Thyroid gland (tissue), 4 donors: ENCODE measurements around the gene MTHFSD. TPM values are rescaled to one million over a fixed set of nuclear protein-coding genes. Genes with fewer than 3 reads are reported as not detected.

Source experiments
- DNase-seq, 2 donors: peaks; one replicate each; pipeline ENCODE4 v3.0.0-alpha.2; 2019
- H3K27ac ChIP-seq, 3 donors: fragments of 200-600 bp; sonication (generic); 1 replicate in 2 of 3; 2 replicates in 1 of 3; pipeline ENCODE4 v1.5.1; 2016 to 2019; ENCODE audit warnings: mild to moderate bottlenecking in 1 of 3, moderate library complexity in 1 of 3
- H3K27me3 ChIP-seq: fragments of 200-600 bp; sonication (generic); one replicate; pipeline ENCODE4 v1.5.1; 2019
- H3K36me3 ChIP-seq, 2 donors: fragments of 200-600 bp; sonication (generic); one replicate each; pipeline ENCODE4 v1.5.1; 2016 to 2019
- H3K4me1 ChIP-seq, 2 donors: fragments of 200-600 bp; sonication (generic); one replicate each; pipeline ENCODE4 v1.5.1; 2017 to 2019
- H3K4me3 ChIP-seq, 3 donors: fragments of 200-600 bp; sonication (generic); replicated peaks in 1 of 3; 1 replicate in 2 of 3; 2 replicates in 1 of 3; pipeline ENCODE4 v1.5.1; 2016; ENCODE audit warnings: mild to moderate bottlenecking in 1 of 3
- H3K9me3 ChIP-seq: fragments of 200-600 bp; sonication (generic); one replicate; pipeline ENCODE4 v1.5.1; 2017
- CTCF ChIP-seq, 6 experiments: fragments of 200-600 bp in 3 of 6; fragments of 450-650 bp in 3 of 6; sonication (generic) in 3 of 6; IDR thresholded peaks; one replicate each; pipeline ENCODE4 v1.5.1; 2016 to 2019; ENCODE audit warnings: antibody characterized with exemption in 6 of 6, mild to moderate bottlenecking in 2 of 6, inconsistent platforms in 1 of 6, moderate library complexity in 1 of 6
- POLR2A ChIP-seq, 2 donors: fragments of 450-650 bp; IDR thresholded peaks; one replicate each; pipeline ENCODE4 v1.6.1; 2017; ENCODE audit warnings: antibody characterized with exemption in 2 of 2, mild to moderate bottlenecking in 2 of 2, moderate library complexity in 1 of 2
- WGBS, 2 donors: methylation state at CpG; one replicate each; pipeline ENCODE4 v1.1.5; 2017; 5-methylcytosine and 5-hydroxymethylcytosine counted together
- intact Hi-C: fragments of 100-400 bp; cut with DNase I; formaldehyde crosslinking; loops from one replicate; pipeline ENCODE4 v1.15.1; 2023
- total RNA-seq, 4 donors: library from RNA; depleted of rRNA; stranded (reverse); fragments of >200 nt; gene quantifications; one replicate each; pipeline ENCODE4 v1.2.3, GENCODE V29; 2016

The MTHFSD gene
- total RNA-seq, 4 donors from 2014 or later = 21.2 to 27.4 (median 25.2) TPM

GRCh38 chr16:86578611-86579267 is 23.7 kb upstream of the MTHFSD start:
- H3K4me3 ChIP-seq = no peak overlapping the region
- intact Hi-C loops = no loop called here
- TF ChIP-seq CTCF (IDR thresholded peaks at IDR 0.05) = no peak
- TF ChIP-seq POLR2A (IDR thresholded peaks at IDR 0.05) = no peak
- 8 to 23% methylated on average over 24 to 25 of the region's 69 CpGs for WGBS, 2 donors
- no peaks in the 10 kb centered on the region for H3K9me3 ChIP-seq
- no peak for DNase-seq
- peaks cover 3% of the 10 kb centered on the region for H3K27me3 ChIP-seq
- H3K4me1 ChIP-seq = peaks cover 0 to 4% of the 10 kb centered on the region in 2 donors
- H3K36me3 ChIP-seq = no peaks in the 10 kb centered on the region
- H3K27ac ChIP-seq = no peak overlapping the region

GRCh38 chr16:86578061-86578599 is 23.1 kb upstream of the MTHFSD start, which contains the start of gene FOXL1:
Gene FOXL1 (plus strand): TSS chr16:86578549. CDS start chr16:86578724, 175 bp downstream.
- TF ChIP-seq CTCF (IDR thresholded peaks at IDR 0.05) (no peak), POLR2A (IDR thresholded peaks at IDR 0.05) (no peak)
- WGBS, 2 donors = 23 to 42% methylated on average over 13 of the region's 13 CpGs
- Histone ChIP-seq H3K27ac (peak within 1 kb of the TSS in 1 of 3 donors; percentile 36), H3K27me3 (peaks cover 3% of the 10 kb centered on the region), H3K36me3 (no peaks in the 10 kb centered on the region), H3K4me3 (no peak within 1 kb of the TSS), H3K4me1 (peaks cover 0 to 4% of the 10 kb centered on the region in 2 donors), H3K9me3 (no peaks in the 10 kb centered on the region)
- no peak for DNase-seq
- intact Hi-C loops = no loop called here

- no peak for TF ChIP-seq POLR2A (IDR thresholded peaks at IDR 0.05)
- TF ChIP-seq CTCF (IDR thresholded peaks at IDR 0.05) = no peak
- no peaks in the 10 kb centered on the region for H3K9me3 ChIP-seq
- no peak for DNase-seq
- peaks cover 0 to 4% of the 10 kb centered on the region in 2 donors for H3K4me1 ChIP-seq
- no peak overlapping the region for H3K4me3 ChIP-seq
- WGBS, 2 donors = 37 to 47% methylated on average over 12 of the region's 12 CpGs
- peak overlapping the region in 1 of 3 donors; percentile 36 for H3K27ac ChIP-seq
- intact Hi-C loops = no loop called here
- H3K27me3 ChIP-seq = peaks cover 3% of the 10 kb centered on the region
- no peaks in the 10 kb centered on the region for H3K36me3 ChIP-seq
Measured at GRCh38 chr16:86577314-86577971, 22.4 kb upstream of the MTHFSD start.

- no peak for DNase-seq
- Histone ChIP-seq H3K9me3 (no peaks in the 10 kb centered on the region), H3K4me1 (peaks cover 0 to 4% of the 10 kb centered on the region in 2 donors), H3K36me3 (no peaks in the 10 kb centered on the region), H3K27ac (peak overlapping the region in 1 of 3 donors; percentile 36), H3K4me3 (no peak overlapping the region), H3K27me3 (peaks cover 3% of the 10 kb centered on the region)
- 23 to 37% methylated on average over 28 to 33 of the region's 33 CpGs for WGBS, 2 donors
- TF ChIP-seq CTCF (IDR thresholded peaks at IDR 0.05) (no peak), POLR2A (IDR thresholded peaks at IDR 0.05) (no peak)
- intact Hi-C loops = no loop called here
Measured at GRCh38 chr16:86576591-86577313, 21.7 kb upstream of the MTHFSD start.
